ENCODE results near the gene CDH13. TPM values are rescaled to one million over a fixed set of nuclear protein-coding genes. Genes with fewer than 3 reads are reported as not detected.

CDH13 gene
- total RNA-seq, 1 donor from 2014 or later = 161 TPM

GRCh38 chr16:83224642-83225041 lies 597.9 kb downstream of the CDH13 start:
- Histone ChIP-seq H3K27me3 (ENCODE audit: low read depth) (no peaks in the 10 kb centered on the region), H3K27ac (replicated peaks) (no peak overlapping the region), H3K9me3 (replicated peaks) (no peaks in the 10 kb centered on the region), H3K4me3 (no peak overlapping the region), H3K36me3 (no peaks in the 10 kb centered on the region), H3K4me1 (peaks cover 17% of the 10 kb centered on the region)
- TF ChIP-seq CTCF (IDR thresholded peaks at IDR 0.05; ENCODE audit: borderline replicate concordance) = no peak
- no peak for DNase-seq
- intact Hi-C loops (cut with micrococcal nuclease) = no loop called here

DNA sequence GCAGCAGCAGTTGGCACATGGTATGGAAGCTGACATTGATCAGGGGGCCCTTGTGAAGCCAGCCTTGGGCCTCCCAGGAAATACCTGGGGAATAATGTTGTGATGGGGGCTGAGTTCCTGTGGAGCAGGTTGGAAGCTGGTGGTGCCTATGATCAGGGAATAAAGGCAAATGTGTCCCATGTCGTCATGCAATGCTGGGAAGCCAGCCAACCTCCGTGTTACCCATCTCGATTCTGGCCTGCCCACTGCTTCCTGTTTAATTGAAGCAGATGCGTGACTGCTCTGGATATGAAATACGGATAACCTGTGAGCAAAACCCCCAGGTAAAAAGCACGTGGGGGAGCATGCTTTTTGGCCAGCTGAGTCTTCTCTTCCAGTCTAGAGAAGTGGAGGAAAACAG lies 600.6 kb downstream of the CDH13 start:
- no peak for TF ChIP-seq CTCF (IDR thresholded peaks at IDR 0.05; ENCODE audit: borderline replicate concordance)
- peaks cover 23% of the 10 kb centered on the region for H3K4me1 ChIP-seq
- no peak for DNase-seq
- no peaks in the 10 kb centered on the region for H3K9me3 ChIP-seq (replicated peaks)
- intact Hi-C loops (cut with micrococcal nuclease) = no loop called here
- no peaks in the 10 kb centered on the region for H3K27me3 ChIP-seq (ENCODE audit: low read depth)
- H3K4me3 ChIP-seq = no peak overlapping the region
- no peak overlapping the region for H3K27ac ChIP-seq (replicated peaks)
- H3K36me3 ChIP-seq = no peaks in the 10 kb centered on the region

DNA sequence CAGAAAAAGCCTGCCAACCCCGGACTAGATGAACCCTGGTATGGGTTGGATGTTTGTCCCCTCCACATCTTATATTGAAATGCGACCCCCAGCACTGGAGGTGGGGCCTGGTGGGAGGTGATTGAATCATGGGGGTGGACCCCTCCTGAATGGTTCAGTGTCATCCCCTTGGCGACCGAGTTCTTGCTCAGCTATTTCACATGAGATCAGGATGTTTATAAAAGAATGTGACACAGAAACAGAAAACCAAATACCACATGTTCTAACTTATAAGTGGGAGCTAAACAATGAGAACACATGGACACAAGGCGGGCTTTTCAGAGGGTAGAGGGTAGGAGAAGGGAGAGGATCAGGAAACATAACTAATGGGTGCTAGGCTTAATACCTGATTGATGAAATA lies 605.0 kb downstream of the CDH13 start:
- H3K27ac ChIP-seq (replicated peaks) = no peak overlapping the region
- peaks cover 9% of the 10 kb centered on the region for H3K4me1 ChIP-seq
- H3K9me3 ChIP-seq (replicated peaks) = no peaks in the 10 kb centered on the region
- no peak overlapping the region for H3K4me3 ChIP-seq
- H3K27me3 ChIP-seq (ENCODE audit: low read depth) = no peaks in the 10 kb centered on the region
- H3K36me3 ChIP-seq = no peaks in the 10 kb centered on the region
- no peak for DNase-seq
- TF ChIP-seq CTCF (IDR thresholded peaks at IDR 0.05; ENCODE audit: borderline replicate concordance) = no peak
- intact Hi-C loops (cut with micrococcal nuclease) = no loop called here

- Histone ChIP-seq H3K36me3 (no peaks in the 10 kb centered on the region), H3K27ac (replicated peaks) (no peak overlapping the region), H3K9me3 (replicated peaks) (no peaks in the 10 kb centered on the region), H3K4me1 (peaks cover 9% of the 10 kb centered on the region), H3K27me3 (ENCODE audit: low read depth) (no peaks in the 10 kb centered on the region), H3K4me3 (no peak overlapping the region)
- DNase-seq = no peak
- intact Hi-C loops (cut with micrococcal nuclease) = no loop called here
- TF ChIP-seq CTCF (IDR thresholded peaks at IDR 0.05; ENCODE audit: borderline replicate concordance) = no peak
Observed at GRCh38 chr16:83233153-83233552, 606.4 kb downstream of the CDH13 start.

- Histone ChIP-seq H3K36me3 (no peaks in the 10 kb centered on the region), H3K4me1 (no peaks in the 10 kb centered on the region), H3K9me3 (replicated peaks) (no peaks in the 10 kb centered on the region), H3K27me3 (ENCODE audit: low read depth) (no peaks in the 10 kb centered on the region), H3K27ac (replicated peaks) (no peak overlapping the region), H3K4me3 (no peak overlapping the region)
- no peak for DNase-seq
- intact Hi-C loops (cut with micrococcal nuclease) = no loop called here
- TF ChIP-seq CTCF (IDR thresholded peaks at IDR 0.05; ENCODE audit: borderline replicate concordance) = no peak
Observed at GRCh38 chr16:83238949-83239691, 612.4 kb downstream of the CDH13 start.

All from left ventricle myocardium inferior (tissue), 1 donor.